GM18951 (cell line): ENCODE results near the gene IQSEC1.
A peak's percentile ranks its signal among the peaks of the same experiment; 100 is the strongest.

Experiments used
- POLR2A ChIP-seq: IDR thresholded peaks from 4 replicates; pipeline ENCODE4 v1.6.1; 2011; ENCODE audit warnings: mild to moderate bottlenecking; ENCODE audit not compliant: insufficient read length, insufficient read depth; ENCODE audit errors: extremely low read depth
- in situ Hi-C: fragments of 300-500 bp; cut with MboI; formaldehyde crosslinking; loops from one replicate; pipeline ENCODE4 v1.12.0; 2022; ENCODE audit warnings: low sequenced_read_pairs, mixed read lengths, inconsistent platforms; ENCODE audit not compliant: unreplicated experiment

Gene IQSEC1

DNA sequence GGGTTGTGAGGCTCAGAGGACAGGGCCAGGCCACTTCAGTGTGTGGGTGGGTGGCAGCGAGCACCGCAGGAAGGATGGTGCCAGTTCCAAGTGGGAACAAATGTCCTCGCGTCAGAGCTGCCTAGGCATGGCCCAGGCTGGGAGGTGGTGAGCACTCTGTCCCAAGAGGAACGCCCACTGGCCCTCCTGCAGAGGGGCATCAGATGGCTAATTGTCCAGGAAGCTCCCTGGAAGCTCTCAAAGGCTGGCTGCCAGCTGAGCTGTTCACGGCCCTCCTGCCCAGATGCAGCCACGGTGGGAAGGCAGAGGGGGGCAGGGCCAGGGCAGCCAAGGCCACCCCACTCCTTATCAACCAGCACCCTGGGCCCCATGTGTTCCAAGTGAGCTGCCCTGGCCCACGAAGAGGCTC, 55.2 kb downstream of the IQSEC1 start:
- no peak for TF ChIP-seq POLR2A
- in situ Hi-C loops: no loop called here

DNA sequence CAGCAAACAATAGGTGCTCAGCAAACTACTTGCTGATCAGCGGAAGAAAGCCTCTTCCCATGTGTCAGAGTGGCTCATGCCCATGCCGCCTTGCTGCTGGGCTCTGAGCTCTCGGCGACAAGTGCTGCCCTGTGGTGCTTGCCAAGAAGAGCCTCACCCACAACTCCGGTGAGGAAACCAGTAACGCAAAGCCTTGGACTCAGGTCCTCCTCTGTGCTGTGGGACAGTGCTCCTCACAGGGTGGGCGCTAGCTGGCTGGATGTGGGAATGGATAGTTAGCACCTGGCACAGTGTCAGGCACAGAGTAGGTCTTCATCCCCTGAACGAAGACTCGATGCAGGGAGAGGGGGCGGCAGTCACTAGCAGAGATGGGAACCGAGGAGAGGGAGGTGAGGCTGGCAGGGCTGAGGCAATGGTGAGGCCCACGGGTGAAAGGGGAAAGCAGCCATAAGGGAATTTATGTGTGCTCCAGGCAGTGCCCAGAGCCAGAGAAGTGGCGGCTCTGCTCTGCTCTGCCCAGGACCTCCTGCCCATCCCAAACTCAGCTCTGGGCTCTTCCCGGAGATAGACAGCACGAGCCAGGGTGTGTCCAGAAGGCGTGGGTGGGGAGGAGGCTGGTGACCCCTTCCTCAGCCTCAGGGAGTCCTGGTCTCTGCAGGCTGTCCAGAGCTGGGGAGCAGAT, 55.7 kb downstream of the IQSEC1 start:
- in situ Hi-C loops: no loop called here
- TF ChIP-seq POLR2A: no peak

GRCh38 chr3:13016721-13017255, 56.4 kb downstream of the IQSEC1 start:
- in situ Hi-C loops: no loop called here

DNA sequence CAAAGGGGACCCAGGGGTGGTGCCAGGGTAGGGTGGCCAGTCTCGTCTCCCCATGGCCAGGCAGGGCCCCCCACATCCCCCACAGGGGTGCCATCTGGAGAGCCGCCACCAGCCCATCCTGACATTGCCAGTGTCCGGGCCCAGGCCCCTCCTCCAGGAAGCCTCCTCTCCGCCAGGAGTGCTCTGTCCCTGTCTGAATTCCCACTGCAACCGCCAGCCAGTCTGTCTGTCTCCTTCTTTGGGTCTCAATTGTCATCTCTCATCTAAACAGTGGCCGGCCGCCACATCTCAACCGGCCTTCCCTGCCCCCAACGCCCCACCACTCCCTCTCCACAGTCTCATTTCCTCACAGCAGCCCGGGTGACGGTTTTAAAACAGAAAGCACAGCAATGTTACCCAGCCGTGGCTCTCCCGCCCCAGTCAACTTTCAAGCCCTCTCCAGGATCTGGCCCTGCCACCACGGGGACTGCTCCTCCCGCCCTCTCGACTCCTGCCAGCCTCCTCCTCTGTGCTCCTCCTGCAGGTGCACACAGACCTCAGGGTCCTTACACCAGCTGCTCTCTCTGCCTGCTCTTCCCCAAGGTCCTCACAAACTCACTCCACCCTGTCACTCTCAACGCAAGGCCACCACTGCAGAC, 57.0 kb downstream of the IQSEC1 start:
- in situ Hi-C loops: no loop called here
- peak; percentile 72 for TF ChIP-seq POLR2A

More at GRCh38 chr3:13016721-13017255, 56.4 kb downstream of the IQSEC1 start:
- TF ChIP-seq POLR2A: no peak

- in situ Hi-C loops: no loop called here
- peak; percentile 48 for TF ChIP-seq POLR2A
Measured at GRCh38 chr3:13015286-13016082, 57.7 kb downstream of the IQSEC1 start.

DNA sequence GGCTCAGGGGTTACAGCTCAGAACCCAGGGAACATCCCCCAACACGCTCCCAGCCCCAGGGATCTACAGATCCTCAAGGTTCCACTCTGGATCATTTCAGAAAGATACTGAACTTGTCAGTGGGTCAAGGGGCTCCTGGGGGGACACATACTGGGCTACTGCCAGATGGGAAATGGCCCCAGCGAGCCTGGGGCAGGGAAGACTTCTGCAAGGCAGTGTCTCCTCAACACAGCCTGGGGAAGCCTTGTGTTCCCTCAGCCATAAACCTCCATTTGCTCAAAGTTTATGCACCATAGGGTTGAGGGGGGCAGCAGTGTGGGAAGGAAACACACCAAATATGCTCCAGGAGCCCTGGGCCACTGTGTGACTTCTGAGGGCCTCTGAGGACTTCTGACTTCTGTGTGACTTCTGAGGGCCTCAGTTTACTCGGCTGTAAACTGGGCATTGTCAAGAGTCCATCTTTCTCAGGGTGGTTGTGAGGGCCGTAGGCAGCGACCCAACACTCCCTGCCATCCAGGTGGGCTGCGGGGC, 58.4 kb downstream of the IQSEC1 start:
- no peak for TF ChIP-seq POLR2A
- in situ Hi-C loops: no loop called here

DNA sequence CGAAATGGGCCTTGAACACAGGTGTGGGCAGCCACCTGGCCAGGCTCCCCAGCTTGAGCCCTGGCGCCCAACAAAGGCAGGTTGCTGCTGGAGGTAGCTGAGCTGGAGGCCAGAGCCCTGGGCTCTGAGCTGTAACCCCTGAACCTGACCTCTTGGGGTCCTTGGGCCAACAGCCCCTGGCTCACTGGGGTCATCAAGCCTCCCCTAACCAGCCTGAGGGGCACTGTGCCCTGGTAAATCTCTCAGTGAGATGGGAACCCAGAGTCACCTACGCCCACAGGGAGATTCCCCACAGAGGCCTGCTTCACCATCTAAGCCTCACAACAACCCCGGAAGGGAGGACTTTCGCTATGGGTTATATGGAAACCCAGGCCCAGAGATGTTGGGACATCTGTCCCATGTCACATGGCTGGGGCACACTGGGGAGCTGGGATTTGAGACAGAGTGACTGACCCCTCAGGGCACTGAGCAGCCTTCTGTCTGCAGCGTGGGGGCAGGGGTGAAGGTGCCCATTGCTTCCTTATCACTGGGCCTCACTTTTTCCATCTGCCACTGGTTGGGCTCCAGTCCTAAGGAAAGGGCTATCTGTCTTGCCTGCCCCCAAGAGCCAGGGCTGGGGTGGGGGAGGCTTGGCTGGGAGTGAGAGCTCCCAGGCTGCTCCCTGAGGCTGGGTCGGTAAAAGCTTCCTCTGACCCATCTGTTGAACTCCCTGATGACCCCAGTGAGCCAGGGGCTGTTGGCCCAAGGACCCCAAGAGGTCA, 59.1 kb downstream of the IQSEC1 start:
- TF ChIP-seq POLR2A: peak; percentile 15
- in situ Hi-C loops: no loop called here

- no peak for TF ChIP-seq POLR2A
Measured at GRCh38 chr3:13013566-13013965, 59.7 kb downstream of the IQSEC1 start.

GRCh38 chr3:13013151-13013561, 60.1 kb downstream of the IQSEC1 start:
- in situ Hi-C loops: no loop called here
- TF ChIP-seq POLR2A: peak; percentile 23

More at GRCh38 chr3:13013566-13013965, 59.7 kb downstream of the IQSEC1 start:
- in situ Hi-C loops: no loop called here

DNA sequence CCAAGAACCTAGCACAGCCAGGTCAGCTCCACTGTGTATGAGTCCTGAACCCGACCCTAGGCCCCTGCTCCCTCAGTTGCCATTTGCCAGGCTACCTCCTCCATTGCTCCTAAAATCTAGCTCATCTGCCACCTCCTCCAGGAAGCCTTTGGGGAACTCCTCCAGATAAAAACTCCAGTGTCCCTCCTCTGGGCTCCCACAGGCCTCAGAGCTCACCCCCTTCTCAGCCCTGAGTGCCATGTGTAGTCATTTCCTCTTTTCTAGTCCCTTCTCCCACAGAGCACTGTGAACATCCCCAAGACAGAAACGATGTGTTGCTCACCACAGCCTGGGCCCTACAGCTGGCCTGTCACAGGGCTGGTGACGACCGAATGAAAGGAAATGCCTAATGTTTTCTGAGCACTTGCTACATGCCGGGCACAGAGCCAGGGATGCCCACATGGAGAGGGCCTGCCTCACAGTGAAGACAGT, 61.0 kb downstream of the IQSEC1 start:
- in situ Hi-C loops: no loop called here
- TF ChIP-seq POLR2A: peak; percentile 23

GRCh38 chr3:13011573-13012220, 61.5 kb downstream of the IQSEC1 start:
- in situ Hi-C loops: no loop called here

GRCh38 chr3:13010780-13011572, 62.3 kb downstream of the IQSEC1 start:
- TF ChIP-seq POLR2A: no peak
- in situ Hi-C loops: no loop called here

More at GRCh38 chr3:13011573-13012220, 61.5 kb downstream of the IQSEC1 start:
- TF ChIP-seq POLR2A: peak; percentile 43
